ENCODE data around the gene A2M. TPM values are rescaled to one million over a fixed set of nuclear protein-coding genes. Genes with fewer than 3 reads are reported as not detected.

A2M gene
- total RNA-seq, 1 donor from 2014 or later, result 1.2 TPM

DNA sequence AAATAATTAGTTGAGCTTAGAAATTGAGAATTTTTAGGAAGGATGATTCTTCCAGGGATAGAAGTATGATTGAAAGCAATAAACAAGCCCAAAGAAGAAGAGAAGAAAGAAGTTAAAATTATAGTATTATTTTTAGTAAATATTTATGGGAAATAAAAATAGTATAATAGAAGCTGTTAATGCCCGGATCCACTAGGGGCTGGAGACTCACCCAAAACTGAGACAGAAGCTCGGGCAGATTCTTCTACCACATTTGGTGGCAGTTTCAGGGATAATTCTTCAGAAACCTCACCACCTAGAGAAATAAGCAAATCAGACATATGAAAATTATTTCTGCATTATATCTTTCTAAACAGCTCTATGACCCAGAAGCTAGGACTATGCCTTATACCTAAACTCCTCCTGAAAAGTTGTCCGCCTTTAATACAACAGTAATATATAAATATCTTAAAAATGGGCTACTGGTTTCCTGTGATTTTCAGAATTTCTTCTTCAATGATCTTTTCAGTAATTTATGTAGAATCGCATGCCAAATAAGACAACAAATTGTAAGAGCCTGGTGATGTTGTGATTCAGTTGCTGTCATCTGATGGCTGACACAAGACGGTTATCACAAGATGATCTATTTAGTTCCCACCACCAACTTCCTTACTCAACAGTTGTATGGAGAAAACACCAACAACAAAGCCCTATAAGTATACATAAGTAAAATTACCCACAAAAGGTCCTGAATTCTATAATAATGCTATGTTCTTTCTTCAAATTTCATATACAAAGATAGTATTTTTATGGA lies 35.6 kb downstream of the A2M start:
- H3K27ac Mint-ChIP-seq (ENCODE audit: unreplicated experiment), result no peak overlapping the region
- H3K4me3 Mint-ChIP-seq (ENCODE audit: unreplicated experiment), result no peak overlapping the region
- peaks cover 27% of the 10 kb centered on the region for H3K9me3 Mint-ChIP-seq (ENCODE audit: unreplicated experiment)
- no peaks in the 10 kb centered on the region for H3K27me3 Mint-ChIP-seq (ENCODE audit: unreplicated experiment)
- TF ChIP-seq, protein P1, sequence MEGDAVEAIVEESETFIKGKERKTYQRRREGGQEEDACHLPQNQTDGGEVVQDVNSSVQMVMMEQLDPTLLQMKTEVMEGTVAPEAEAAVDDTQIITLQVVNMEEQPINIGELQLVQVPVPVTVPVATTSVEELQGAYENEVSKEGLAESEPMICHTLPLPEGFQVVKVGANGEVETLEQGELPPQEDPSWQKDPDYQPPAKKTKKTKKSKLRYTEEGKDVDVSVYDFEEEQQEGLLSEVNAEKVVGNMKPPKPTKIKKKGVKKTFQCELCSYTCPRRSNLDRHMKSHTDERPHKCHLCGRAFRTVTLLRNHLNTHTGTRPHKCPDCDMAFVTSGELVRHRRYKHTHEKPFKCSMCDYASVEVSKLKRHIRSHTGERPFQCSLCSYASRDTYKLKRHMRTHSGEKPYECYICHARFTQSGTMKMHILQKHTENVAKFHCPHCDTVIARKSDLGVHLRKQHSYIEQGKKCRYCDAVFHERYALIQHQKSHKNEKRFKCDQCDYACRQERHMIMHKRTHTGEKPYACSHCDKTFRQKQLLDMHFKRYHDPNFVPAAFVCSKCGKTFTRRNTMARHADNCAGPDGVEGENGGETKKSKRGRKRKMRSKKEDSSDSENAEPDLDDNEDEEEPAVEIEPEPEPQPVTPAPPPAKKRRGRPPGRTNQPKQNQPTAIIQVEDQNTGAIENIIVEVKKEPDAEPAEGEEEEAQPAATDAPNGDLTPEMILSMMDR (IDR thresholded peaks at IDR 0.05), result no peak
- DNase-seq (ENCODE audit: extremely low spot score, unreplicated experiment), result no peak
- no peaks in the 10 kb centered on the region for H3K36me3 Mint-ChIP-seq (ENCODE audit: unreplicated experiment)
- no peaks in the 10 kb centered on the region for H3K4me1 Mint-ChIP-seq (ENCODE audit: unreplicated experiment)

DNA sequence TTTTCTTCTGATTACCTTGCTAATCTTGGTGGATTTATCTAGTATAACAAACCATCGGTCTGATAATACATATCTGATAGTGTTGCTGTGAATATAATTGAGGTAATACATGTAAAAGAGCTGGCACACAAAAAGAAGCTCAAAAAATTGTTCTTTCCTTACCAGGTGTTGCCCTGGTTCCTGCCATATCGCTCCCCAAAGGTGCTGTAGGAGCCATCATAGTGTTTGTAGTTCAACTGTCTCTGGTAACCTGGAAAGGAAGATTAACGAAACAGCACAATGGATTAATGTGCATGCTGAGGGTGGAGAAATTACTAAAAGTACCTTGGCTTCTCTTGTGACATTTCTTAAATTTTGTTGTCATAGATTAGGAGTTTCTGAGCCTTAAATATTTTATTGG lies 36.6 kb downstream of the A2M start:
- Mint-ChIP-seq H3K27me3 (ENCODE audit: unreplicated experiment) (no peaks in the 10 kb centered on the region), H3K9me3 (ENCODE audit: unreplicated experiment) (peaks cover 19% of the 10 kb centered on the region), H3K4me3 (ENCODE audit: unreplicated experiment) (no peak overlapping the region), H3K36me3 (ENCODE audit: unreplicated experiment) (no peaks in the 10 kb centered on the region), H3K4me1 (ENCODE audit: unreplicated experiment) (peaks cover under 1% of the 10 kb centered on the region), H3K27ac (ENCODE audit: unreplicated experiment) (no peak overlapping the region)
- TF ChIP-seq, protein P1 (IDR thresholded peaks at IDR 0.05), result no peak
- no peak for DNase-seq (ENCODE audit: extremely low spot score, unreplicated experiment)

DNA sequence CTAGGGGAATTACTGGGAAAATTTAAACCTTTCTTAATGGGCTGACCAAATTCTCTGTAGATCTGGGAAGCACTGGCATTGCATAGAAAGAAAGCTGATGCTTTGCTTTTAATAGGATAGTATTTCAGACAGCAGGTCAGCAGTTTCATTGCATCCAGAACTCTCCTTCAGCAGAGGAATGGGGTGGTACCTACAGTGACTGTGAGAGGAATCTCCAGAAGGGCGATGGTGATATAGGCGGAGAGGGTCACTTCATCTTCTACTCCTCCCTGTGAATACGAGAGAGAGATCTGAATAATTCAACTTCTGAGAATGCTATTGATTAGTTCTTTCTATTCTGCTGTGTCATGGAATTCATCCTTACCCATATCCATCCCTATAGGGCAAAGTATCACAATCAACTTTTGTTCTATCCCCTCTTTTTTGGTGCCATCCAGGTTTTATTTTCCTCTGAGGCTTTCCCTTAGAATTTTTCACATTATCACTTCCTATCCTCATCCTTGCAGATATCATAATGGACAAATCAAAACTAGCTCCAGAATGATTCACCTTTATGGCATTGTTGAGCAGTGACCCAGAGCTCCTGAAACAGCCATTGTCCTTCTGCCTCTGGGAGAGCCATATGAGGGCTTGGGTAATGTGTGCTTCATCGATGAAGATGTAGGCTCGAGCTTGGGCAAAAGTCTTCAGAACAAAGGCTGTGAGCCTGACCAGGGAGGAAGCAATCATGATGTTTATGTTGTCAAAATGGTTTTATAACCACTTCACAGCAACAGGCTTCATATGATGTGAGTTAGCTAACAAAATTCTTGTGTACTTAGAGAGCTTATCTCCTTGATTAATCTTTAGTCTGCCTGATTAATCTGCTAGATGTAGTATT lies 38.3 kb downstream of the A2M start:
- H3K4me1 Mint-ChIP-seq (ENCODE audit: unreplicated experiment), result peaks cover 2% of the 10 kb centered on the region
- DNase-seq (ENCODE audit: extremely low spot score, unreplicated experiment), result no peak
- TF ChIP-seq, protein P1 (IDR thresholded peaks at IDR 0.05), result no peak

DNA sequence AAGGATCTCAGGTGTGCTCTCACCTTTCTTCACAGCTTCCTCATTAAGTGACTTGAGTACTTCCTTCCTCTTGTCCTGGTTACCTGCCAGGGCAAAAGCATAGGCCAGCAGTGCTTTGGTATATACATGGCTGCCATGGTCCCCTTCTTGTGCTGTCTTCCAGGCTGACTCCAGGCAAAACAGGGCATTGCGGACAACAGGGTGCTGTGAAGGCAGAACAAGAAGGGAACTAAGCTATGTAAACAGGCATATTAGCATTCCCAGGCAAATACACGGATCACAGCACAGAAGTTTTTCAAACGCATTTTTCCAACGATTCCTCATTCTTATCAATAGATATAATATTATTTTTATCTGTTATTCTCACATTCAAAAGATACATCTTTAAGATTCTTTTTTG lies 39.0 kb downstream of the A2M start:
- peaks cover 2% of the 10 kb centered on the region for H3K4me1 Mint-ChIP-seq (ENCODE audit: unreplicated experiment)
- peaks cover 5% of the 10 kb centered on the region for H3K9me3 Mint-ChIP-seq (ENCODE audit: unreplicated experiment)
- DNase-seq (ENCODE audit: extremely low spot score, unreplicated experiment), result no peak
- H3K4me3 Mint-ChIP-seq (ENCODE audit: unreplicated experiment), result no peak overlapping the region
- no peak overlapping the region for H3K27ac Mint-ChIP-seq (ENCODE audit: unreplicated experiment)
- TF ChIP-seq, protein P1 (IDR thresholded peaks at IDR 0.05), result no peak
- no peaks in the 10 kb centered on the region for H3K36me3 Mint-ChIP-seq (ENCODE audit: unreplicated experiment)
- peaks cover 4% of the 10 kb centered on the region for H3K27me3 Mint-ChIP-seq (ENCODE audit: unreplicated experiment)

More for the DNA sequence above, 38.3 kb downstream of the A2M start:
- Mint-ChIP-seq H3K36me3 (ENCODE audit: unreplicated experiment) (no peaks in the 10 kb centered on the region), H3K27ac (ENCODE audit: unreplicated experiment) (no peak overlapping the region), H3K4me3 (ENCODE audit: unreplicated experiment) (no peak overlapping the region), H3K9me3 (ENCODE audit: unreplicated experiment) (peaks cover 9% of the 10 kb centered on the region), H3K27me3 (ENCODE audit: unreplicated experiment) (peaks cover 3% of the 10 kb centered on the region)

DNA sequence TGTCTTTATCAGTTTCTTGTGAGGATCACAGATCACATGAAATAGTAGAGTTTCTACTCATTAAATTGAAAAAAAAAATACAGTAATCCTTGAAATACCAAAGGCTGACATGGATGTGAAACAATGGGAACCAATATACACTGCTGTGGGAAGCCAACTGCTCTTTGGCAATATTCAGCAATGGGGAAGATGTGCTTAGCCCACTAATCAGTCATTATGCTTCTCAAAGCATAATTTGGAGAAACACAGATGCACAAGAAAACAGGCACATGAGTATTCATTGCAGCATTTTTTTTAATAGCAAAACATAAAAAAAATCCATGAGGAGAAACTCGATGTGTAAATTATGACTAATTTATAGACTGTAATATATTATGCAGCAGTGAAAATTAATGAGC lies 40.6 kb downstream of the A2M start:
- Mint-ChIP-seq H3K36me3 (ENCODE audit: unreplicated experiment) (no peaks in the 10 kb centered on the region), H3K27ac (ENCODE audit: unreplicated experiment) (no peak overlapping the region), H3K9me3 (ENCODE audit: unreplicated experiment) (no peaks in the 10 kb centered on the region)

More for the DNA sequence above, 40.6 kb downstream of the A2M start:
- TF ChIP-seq, protein P1 (IDR thresholded peaks at IDR 0.05), result no peak
- H3K4me1 Mint-ChIP-seq (ENCODE audit: unreplicated experiment), result peaks cover 2% of the 10 kb centered on the region
- peaks cover 4% of the 10 kb centered on the region for H3K27me3 Mint-ChIP-seq (ENCODE audit: unreplicated experiment)
- no peak overlapping the region for H3K4me3 Mint-ChIP-seq (ENCODE audit: unreplicated experiment)
- DNase-seq (ENCODE audit: extremely low spot score, unreplicated experiment), result no peak
